SK-N-SH (cell line): ENCODE results near the gene ZBTB7A. TPM values are rescaled to one million over a fixed set of nuclear protein-coding genes. Genes with fewer than 3 reads are reported as not detected.

ENCODE experiments used
- CTCF ChIA-PET: fragments of 300-600, 350-600 bp; formaldehyde crosslinking; extraction: SDS; loops from one replicate; lab custom pipeline; 2021; lab: Yijun Ruan, JAX
- POLR2A ChIA-PET: fragments of 350-600 bp; sonication (Branson Sonifier 250); formaldehyde crosslinking; extraction: SDS; loops from one replicate; lab custom pipeline; 2020; ENCODE audit warnings: antibody characterized with exemption, inconsistent platforms; lab: Yijun Ruan, JAX
- DNase-seq: peaks from one replicate; pipeline ENCODE4 v3.0.0; 2012
- H2AFZ ChIP-seq: fragments of 200-600 bp; sonication (generic); 2 replicates; pipeline ENCODE4 v1.8.1; 2016; ENCODE audit warnings: antibody characterized with exemption, mild to moderate bottlenecking, low read depth
- H3F3A ChIP-seq: fragments of 200-600 bp; sonication (generic); replicated peaks from 2 replicates; pipeline ENCODE3; 2016; ENCODE audit warnings: antibody characterized with exemption, mild to moderate bottlenecking; ENCODE audit not compliant: insufficient read depth
- H3K27ac ChIP-seq, 2 experiments: fragments of 200-500 bp in 1 of 2; fragments of 200-600 bp in 1 of 2; sonication (Bioruptor generic) in 1 of 2; sonication (generic), shearing (Covaris generic) in 1 of 2; 2 replicates each; pipeline versions ENCODE4 v1.5.1 to v1.6.1; 2014 to 2016; ENCODE audit warnings: low read depth in 2 of 2, inconsistent platforms in 1 of 2, low read length in 1 of 2, mild to moderate bottlenecking in 1 of 2, mixed read lengths in 1 of 2
- H3K27me3 ChIP-seq: fragments of 200-600 bp; sonication (generic), shearing (Covaris generic); 2 replicates; pipeline ENCODE4 v1.6.1; 2016; ENCODE audit warnings: mixed run types; ENCODE audit not compliant: insufficient read depth
- H3K36me3 ChIP-seq, 2 experiments: fragments of 200-500 bp in 1 of 2; fragments of 200-600 bp in 1 of 2; sonication (Bioruptor generic) in 1 of 2; sonication (generic) in 1 of 2; replicated peaks in 1 of 2; 2 replicates each; pipeline versions ENCODE3 to v1.5.1; 2014 to 2016; ENCODE audit warnings: low read length in 1 of 2, mild to moderate bottlenecking in 1 of 2; ENCODE audit not compliant: insufficient read depth in 2 of 2, control insufficient read depth in 1 of 2
- H3K4me1 ChIP-seq, 2 experiments: fragments of 200-500 bp in 1 of 2; fragments of 200-600 bp in 1 of 2; sonication (Bioruptor generic) in 1 of 2; sonication (generic), shearing (Covaris generic) in 1 of 2; 2 replicates each; pipeline versions ENCODE4 v1.5.1 to v1.6.1; 2014 to 2016; ENCODE audit warnings: low read depth in 1 of 2, low read length in 1 of 2, mixed run types in 1 of 2; ENCODE audit not compliant: insufficient read depth in 2 of 2, control insufficient read depth in 1 of 2
- H3K4me2 ChIP-seq: fragments of 200-600 bp; sonication (generic), shearing (Covaris generic); 2 replicates; pipeline ENCODE4 v1.6.1; 2017; ENCODE audit warnings: mixed run types
- H3K4me3 ChIP-seq, 2 experiments: fragments of 200-500 bp in 1 of 2; fragments of 200-600 bp in 1 of 2; sonication (Bioruptor generic) in 1 of 2; sonication (generic), shearing (Covaris generic) in 1 of 2; 2 replicates each; pipeline versions ENCODE4 v1.5.1 to v1.8.1; 2014 to 2016; ENCODE audit warnings: low read depth in 2 of 2, inconsistent platforms in 1 of 2, low read length in 1 of 2, mild to moderate bottlenecking in 1 of 2, mixed read lengths in 1 of 2, moderate library complexity in 1 of 2
- H3K79me2 ChIP-seq: fragments of 200-600 bp; sonication (generic); 2 replicates; pipeline ENCODE4 v1.8.1; 2017; ENCODE audit warnings: mild to moderate bottlenecking; ENCODE audit not compliant: insufficient read depth
- H3K9ac ChIP-seq: fragments of 200-600 bp; sonication (generic); 2 replicates; pipeline ENCODE4 v1.6.1; 2017; ENCODE audit warnings: mixed run types
- H3K9me2 ChIP-seq: fragments of 200-600 bp; sonication (generic); 2 replicates; pipeline ENCODE4 v1.6.1; 2017; ENCODE audit warnings: mixed run types
- H3K9me3 ChIP-seq: fragments of 200-600 bp; sonication (generic); 2 replicates; pipeline ENCODE4 v1.6.1; 2017; ENCODE audit warnings: mixed run types, mild to moderate bottlenecking, moderate library complexity
- H4K20me1 ChIP-seq: fragments of 200-600 bp; sonication (generic); 2 replicates; pipeline ENCODE4 v1.6.1; 2017; ENCODE audit warnings: mild to moderate bottlenecking, mixed run types; ENCODE audit not compliant: insufficient read depth
- EP300 ChIP-seq, 2 experiments: IDR thresholded peaks; 2 replicates each; pipeline versions ENCODE4 v1.4.0 to v1.6.1; 2012; ENCODE audit warnings: borderline replicate concordance in 1 of 2, low read depth in 1 of 2, low read length in 1 of 2
- FOXM1 ChIP-seq: IDR thresholded peaks from 2 replicates; pipeline ENCODE4 v1.4.0; 2012; ENCODE audit warnings: low read depth, mild to moderate bottlenecking
- GABPA ChIP-seq: IDR thresholded peaks from 2 replicates; pipeline ENCODE4 v1.4.0; 2012; ENCODE audit warnings: low read depth, mild to moderate bottlenecking
- GATA2 ChIP-seq: sonication (generic); formaldehyde crosslinking; IDR thresholded peaks from 2 replicates; pipeline ENCODE4 v1.5.0; 2020; ENCODE audit warnings: mild to moderate bottlenecking, missing genetic modification reagents
- JUND ChIP-seq: IDR thresholded peaks from 2 replicates; pipeline ENCODE4 v1.4.0; 2012
- MAX ChIP-seq: IDR thresholded peaks from 2 replicates; pipeline ENCODE4 v1.4.0; 2012; ENCODE audit warnings: low read depth
- NFIC ChIP-seq: IDR thresholded peaks from 2 replicates; pipeline ENCODE4 v1.4.0; 2012; ENCODE audit warnings: borderline replicate concordance
- PBX3 ChIP-seq: IDR thresholded peaks from 2 replicates; pipeline ENCODE4; 2012
- RAD21 ChIP-seq: IDR thresholded peaks from 2 replicates; pipeline ENCODE4 v1.6.1; 2012; ENCODE audit warnings: mild to moderate bottlenecking, low read length
- RFX5 ChIP-seq: IDR thresholded peaks from 2 replicates; pipeline ENCODE4 v1.6.1; 2012; ENCODE audit warnings: mild to moderate bottlenecking, improper control_type of control experiment, low read length
- RXRA ChIP-seq: IDR thresholded peaks from 2 replicates; pipeline ENCODE4 v1.4.0; 2012; ENCODE audit warnings: low read depth, mild to moderate bottlenecking, borderline replicate concordance
- SIN3A ChIP-seq: IDR thresholded peaks from 2 replicates; pipeline ENCODE4 v1.6.1; 2012; ENCODE audit warnings: low read depth, mild to moderate bottlenecking, low read length, moderate library complexity, borderline replicate concordance
- SMC3 ChIP-seq: IDR thresholded peaks from 2 replicates; pipeline ENCODE4 v1.6.1; 2012; ENCODE audit warnings: low read depth, low read length, improper control_type of control experiment
- USF2 ChIP-seq: fragments of 150-350 bp; IDR thresholded peaks from 2 replicates; pipeline ENCODE4 v1.6.1; 2017; ENCODE audit warnings: antibody characterized with exemption, low read length, low read depth, borderline replicate concordance
- YY1 ChIP-seq: IDR thresholded peaks from 2 replicates; pipeline ENCODE4 v1.4.0; 2012; ENCODE audit warnings: low read depth, mild to moderate bottlenecking
- WGBS: methylation state at CpG from one replicate; pipeline ENCODE4 v1.1.6; 2017; ENCODE audit warnings: low lambda C conversion rate; 5-methylcytosine and 5-hydroxymethylcytosine counted together
- polyA plus RNA-seq, 3 experiments: library from polyadenylated mRNA; depleted of rRNA; stranded (reverse); fragments of >200 nt; gene quantifications; 2 replicates each; pipeline ENCODE4 v1.2.3, GENCODE V29; 2012
- TF ChIP-seq, protein P1 (sequence below): IDR thresholded peaks from 2 replicates; pipeline ENCODE4 v1.6.1; 2012; ENCODE audit warnings: mild to moderate bottlenecking, low read depth, low read length, moderate library complexity
- TF ChIP-seq, protein P2 (sequence below): fragments of 150-350 bp; IDR thresholded peaks from 2 replicates; pipeline ENCODE4 v1.6.1; 2016; ENCODE audit warnings: mild to moderate bottlenecking, low read depth, low read length
- TF ChIP-seq, protein P3 (sequence below): fragments of 200-600 bp; sonication (generic); IDR thresholded peaks from 2 replicates; pipeline ENCODE4 v1.6.1; 2017; ENCODE audit warnings: antibody characterized with exemption, mild to moderate bottlenecking, moderate library complexity

The ZBTB7A gene
- polyA plus RNA-seq, 1 of the 3 experiments (the other 2 are of a cell fraction), result 7.4 TPM

GRCh38 chr19:4060621-4061177, 6.0 kb downstream of the ZBTB7A start (continued):
- TF ChIP-seq USF2, result no peak
- TF ChIP-seq, protein P1, sequence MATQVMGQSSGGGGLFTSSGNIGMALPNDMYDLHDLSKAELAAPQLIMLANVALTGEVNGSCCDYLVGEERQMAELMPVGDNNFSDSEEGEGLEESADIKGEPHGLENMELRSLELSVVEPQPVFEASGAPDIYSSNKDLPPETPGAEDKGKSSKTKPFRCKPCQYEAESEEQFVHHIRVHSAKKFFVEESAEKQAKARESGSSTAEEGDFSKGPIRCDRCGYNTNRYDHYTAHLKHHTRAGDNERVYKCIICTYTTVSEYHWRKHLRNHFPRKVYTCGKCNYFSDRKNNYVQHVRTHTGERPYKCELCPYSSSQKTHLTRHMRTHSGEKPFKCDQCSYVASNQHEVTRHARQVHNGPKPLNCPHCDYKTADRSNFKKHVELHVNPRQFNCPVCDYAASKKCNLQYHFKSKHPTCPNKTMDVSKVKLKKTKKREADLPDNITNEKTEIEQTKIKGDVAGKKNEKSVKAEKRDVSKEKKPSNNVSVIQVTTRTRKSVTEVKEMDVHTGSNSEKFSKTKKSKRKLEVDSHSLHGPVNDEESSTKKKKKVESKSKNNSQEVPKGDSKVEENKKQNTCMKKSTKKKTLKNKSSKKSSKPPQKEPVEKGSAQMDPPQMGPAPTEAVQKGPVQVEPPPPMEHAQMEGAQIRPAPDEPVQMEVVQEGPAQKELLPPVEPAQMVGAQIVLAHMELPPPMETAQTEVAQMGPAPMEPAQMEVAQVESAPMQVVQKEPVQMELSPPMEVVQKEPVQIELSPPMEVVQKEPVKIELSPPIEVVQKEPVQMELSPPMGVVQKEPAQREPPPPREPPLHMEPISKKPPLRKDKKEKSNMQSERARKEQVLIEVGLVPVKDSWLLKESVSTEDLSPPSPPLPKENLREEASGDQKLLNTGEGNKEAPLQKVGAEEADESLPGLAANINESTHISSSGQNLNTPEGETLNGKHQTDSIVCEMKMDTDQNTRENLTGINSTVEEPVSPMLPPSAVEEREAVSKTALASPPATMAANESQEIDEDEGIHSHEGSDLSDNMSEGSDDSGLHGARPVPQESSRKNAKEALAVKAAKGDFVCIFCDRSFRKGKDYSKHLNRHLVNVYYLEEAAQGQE, result no peak
- TF ChIP-seq SIN3A, result no peak
- TF ChIP-seq YY1, result no peak
- TF ChIP-seq SMC3, result no peak

DNA sequence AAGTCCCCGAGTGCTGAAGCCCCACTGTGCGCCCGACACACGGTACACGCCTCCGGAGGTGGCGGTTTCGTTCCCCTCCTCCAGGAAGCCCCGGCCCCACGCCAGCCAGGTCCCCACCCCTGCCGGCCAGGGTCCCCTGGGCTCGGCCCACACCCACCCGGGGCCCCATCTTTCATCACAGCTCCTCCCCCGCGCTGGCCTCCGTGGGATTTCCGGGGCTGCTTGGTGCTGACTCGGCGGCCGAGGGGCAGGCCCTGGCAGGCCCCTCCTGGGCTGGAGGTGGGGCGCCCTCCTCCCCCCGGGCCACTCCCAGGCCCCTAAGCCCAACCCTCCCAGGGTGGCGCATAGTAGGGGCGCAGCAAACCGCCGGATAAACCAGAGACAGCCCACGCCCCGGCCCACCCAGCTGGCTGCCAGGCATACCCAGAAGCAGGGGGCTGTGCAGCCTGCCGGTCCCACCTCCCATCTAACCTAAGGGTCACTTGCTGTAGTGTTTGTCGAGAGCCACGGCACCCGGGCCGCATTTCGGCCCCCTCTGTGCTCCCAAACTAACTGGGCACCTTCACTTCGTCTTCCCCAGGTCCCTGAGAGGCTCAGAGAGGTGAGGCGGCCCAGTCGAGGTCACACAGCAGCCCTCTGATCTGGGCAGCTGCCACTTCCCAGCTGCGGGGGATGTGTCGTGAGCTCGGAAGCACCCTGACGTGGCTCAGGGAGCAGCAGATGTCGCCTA, 6.6 kb downstream of the ZBTB7A start:
- Histone ChIP-seq H3K4me3 (no peak overlapping the region), H3K9ac (no peak overlapping the region), H3K36me3 (peaks cover 3 to 15% of the 10 kb centered on the region in 2 experiments), H3K79me2 (peaks cover 100% of the 10 kb centered on the region), H2AFZ (no peak overlapping the region), H3K4me2 (no peak overlapping the region), H3K9me3 (no peaks in the 10 kb centered on the region), H3F3A (peaks cover 19% of the 10 kb centered on the region), H3K4me1 (peaks cover 6 to 10% of the 10 kb centered on the region in 2 experiments; a peak in 2 of 4 replicates), H3K9me2 (no peaks in the 10 kb centered on the region), H3K27me3 (no peaks in the 10 kb centered on the region), H4K20me1 (peaks cover 99% of the 10 kb centered on the region), H3K27ac (no peak overlapping the region)
- ChIA-PET POLR2A (no interaction called here), CTCF (no interaction called here)
- no peak for DNase-seq
- WGBS, result 93% methylated on average over 16 of the region's 42 CpGs
- no peak for TF ChIP-seq FOXM1
- TF ChIP-seq NFIC, result no peak
- no peak for TF ChIP-seq GABPA
- TF ChIP-seq PBX3, result no peak
- TF ChIP-seq, protein P2, sequence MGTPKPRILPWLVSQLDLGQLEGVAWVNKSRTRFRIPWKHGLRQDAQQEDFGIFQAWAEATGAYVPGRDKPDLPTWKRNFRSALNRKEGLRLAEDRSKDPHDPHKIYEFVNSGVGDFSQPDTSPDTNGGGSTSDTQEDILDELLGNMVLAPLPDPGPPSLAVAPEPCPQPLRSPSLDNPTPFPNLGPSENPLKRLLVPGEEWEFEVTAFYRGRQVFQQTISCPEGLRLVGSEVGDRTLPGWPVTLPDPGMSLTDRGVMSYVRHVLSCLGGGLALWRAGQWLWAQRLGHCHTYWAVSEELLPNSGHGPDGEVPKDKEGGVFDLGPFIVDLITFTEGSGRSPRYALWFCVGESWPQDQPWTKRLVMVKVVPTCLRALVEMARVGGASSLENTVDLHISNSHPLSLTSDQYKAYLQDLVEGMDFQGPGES, result no peak
- TF ChIP-seq EP300 (IDR thresholded peaks at IDR 0.05; ENCODE audit: borderline replicate concordance in 1 of 2, low read depth in 1 of 2, low read length in 1 of 2), result no peak
- no peak for TF ChIP-seq RAD21
- TF ChIP-seq, protein P3, sequence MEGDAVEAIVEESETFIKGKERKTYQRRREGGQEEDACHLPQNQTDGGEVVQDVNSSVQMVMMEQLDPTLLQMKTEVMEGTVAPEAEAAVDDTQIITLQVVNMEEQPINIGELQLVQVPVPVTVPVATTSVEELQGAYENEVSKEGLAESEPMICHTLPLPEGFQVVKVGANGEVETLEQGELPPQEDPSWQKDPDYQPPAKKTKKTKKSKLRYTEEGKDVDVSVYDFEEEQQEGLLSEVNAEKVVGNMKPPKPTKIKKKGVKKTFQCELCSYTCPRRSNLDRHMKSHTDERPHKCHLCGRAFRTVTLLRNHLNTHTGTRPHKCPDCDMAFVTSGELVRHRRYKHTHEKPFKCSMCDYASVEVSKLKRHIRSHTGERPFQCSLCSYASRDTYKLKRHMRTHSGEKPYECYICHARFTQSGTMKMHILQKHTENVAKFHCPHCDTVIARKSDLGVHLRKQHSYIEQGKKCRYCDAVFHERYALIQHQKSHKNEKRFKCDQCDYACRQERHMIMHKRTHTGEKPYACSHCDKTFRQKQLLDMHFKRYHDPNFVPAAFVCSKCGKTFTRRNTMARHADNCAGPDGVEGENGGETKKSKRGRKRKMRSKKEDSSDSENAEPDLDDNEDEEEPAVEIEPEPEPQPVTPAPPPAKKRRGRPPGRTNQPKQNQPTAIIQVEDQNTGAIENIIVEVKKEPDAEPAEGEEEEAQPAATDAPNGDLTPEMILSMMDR, result no peak
- TF ChIP-seq JUND, result no peak
- TF ChIP-seq GATA2, result no peak
- TF ChIP-seq RXRA, result no peak
- TF ChIP-seq YY1, result no peak
- no peak for TF ChIP-seq MAX
- TF ChIP-seq RFX5, result no peak
